GM12874 (cell line): ENCODE results near the gene UGT2B7.

Source experiments
- CTCF ChIP-seq: IDR thresholded peaks from 2 replicates; pipeline ENCODE4 v1.5.1; 2011; ENCODE audit warnings: low read depth, mild to moderate bottlenecking, control low read depth, low read length, moderate library complexity; ENCODE audit not compliant: insufficient read depth

UGT2B7 gene

GRCh38 chr4:69073375-69073774 lies 22.9 kb upstream of the UGT2B7 start:
- no peak for TF ChIP-seq CTCF

GRCh38 chr4:69075061-69075792 lies 21.0 kb upstream of the UGT2B7 start:
- TF ChIP-seq CTCF, result no peak

GRCh38 chr4:69078852-69079251 lies 17.4 kb upstream of the UGT2B7 start:
- no peak for TF ChIP-seq CTCF

- TF ChIP-seq CTCF, result no peak
Observed at GRCh38 chr4:69088473-69088872, 7.8 kb upstream of the UGT2B7 start.

- TF ChIP-seq CTCF, result no peak
Observed at GRCh38 chr4:69089388-69089787, 6.9 kb upstream of the UGT2B7 start.

GRCh38 chr4:69092190-69092589 lies 4.1 kb upstream of the UGT2B7 start:
- no peak for TF ChIP-seq CTCF

GRCh38 chr4:69092980-69093568 lies 3.2 kb upstream of the UGT2B7 start:
- TF ChIP-seq CTCF, result no peak
